ENCODE measurements around the gene EAPP. TPM values are rescaled to one million over a fixed set of nuclear protein-coding genes. Genes with fewer than 3 reads are reported as not detected.

EAPP gene
- total and polyA plus RNA-seq, 2 donors from 2014 or later: 43.3 to 46.0 TPM

DNA sequence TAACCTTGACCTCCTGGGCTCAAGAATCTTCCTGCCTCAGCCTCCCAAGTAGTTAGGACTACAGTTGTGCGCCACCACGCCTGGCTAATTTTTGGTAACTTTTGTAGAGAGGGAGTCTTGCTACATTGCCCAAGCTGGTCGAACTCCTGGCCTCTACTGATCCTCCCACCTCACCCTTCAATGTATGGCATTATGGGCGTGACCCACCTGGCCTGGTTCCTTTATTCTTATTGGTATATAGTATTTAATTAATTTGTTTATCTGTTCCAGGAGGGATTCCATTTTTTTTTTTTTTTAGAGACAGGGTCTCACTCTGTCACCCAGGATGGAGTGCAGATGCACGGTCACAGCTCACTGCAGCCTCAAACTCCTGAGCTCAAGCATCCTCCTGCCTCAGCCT, 40.9 kb upstream of the EAPP start:
- intact Hi-C loops (cut with DNase I): no loop called here
- no peak for FAIRE-seq
- Histone ChIP-seq H3K9ac (ENCODE audit: low read length in 3 of 3) (no peak overlapping the region), H3K27ac (ENCODE audit: low read depth in 2 of 2, low read length in 2 of 2) (no peak overlapping the region), H3K9me3 (ENCODE audit: control insufficient read depth in 2 of 3, insufficient read depth in 1 of 3, low read length in 3 of 3) (no peaks in the 10 kb centered on the region), H3K27me3 (ENCODE audit: control insufficient read depth, insufficient read depth, low read length) (no peaks in the 10 kb centered on the region), H3K4me3 (ENCODE audit: low read length in 3 of 3) (no peak overlapping the region), H3K36me3 (ENCODE audit: control insufficient read depth in 2 of 3, insufficient read depth in 3 of 3, low read length in 3 of 3) (peaks cover 0 to 21% (median 0%) of the 10 kb centered on the region in 3 donors), H3K4me1 (ENCODE audit: control insufficient read depth in 2 of 3, insufficient read depth in 2 of 3, low read depth in 1 of 3, low read length in 3 of 3) (no peaks in the 10 kb centered on the region)
- TF ChIP-seq, protein P1, sequence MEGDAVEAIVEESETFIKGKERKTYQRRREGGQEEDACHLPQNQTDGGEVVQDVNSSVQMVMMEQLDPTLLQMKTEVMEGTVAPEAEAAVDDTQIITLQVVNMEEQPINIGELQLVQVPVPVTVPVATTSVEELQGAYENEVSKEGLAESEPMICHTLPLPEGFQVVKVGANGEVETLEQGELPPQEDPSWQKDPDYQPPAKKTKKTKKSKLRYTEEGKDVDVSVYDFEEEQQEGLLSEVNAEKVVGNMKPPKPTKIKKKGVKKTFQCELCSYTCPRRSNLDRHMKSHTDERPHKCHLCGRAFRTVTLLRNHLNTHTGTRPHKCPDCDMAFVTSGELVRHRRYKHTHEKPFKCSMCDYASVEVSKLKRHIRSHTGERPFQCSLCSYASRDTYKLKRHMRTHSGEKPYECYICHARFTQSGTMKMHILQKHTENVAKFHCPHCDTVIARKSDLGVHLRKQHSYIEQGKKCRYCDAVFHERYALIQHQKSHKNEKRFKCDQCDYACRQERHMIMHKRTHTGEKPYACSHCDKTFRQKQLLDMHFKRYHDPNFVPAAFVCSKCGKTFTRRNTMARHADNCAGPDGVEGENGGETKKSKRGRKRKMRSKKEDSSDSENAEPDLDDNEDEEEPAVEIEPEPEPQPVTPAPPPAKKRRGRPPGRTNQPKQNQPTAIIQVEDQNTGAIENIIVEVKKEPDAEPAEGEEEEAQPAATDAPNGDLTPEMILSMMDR (IDR thresholded peaks at IDR 0.05; ENCODE audit: borderline replicate concordance, extremely low read depth, insufficient read depth): no peak
- DNase-seq: no peak

DNA sequence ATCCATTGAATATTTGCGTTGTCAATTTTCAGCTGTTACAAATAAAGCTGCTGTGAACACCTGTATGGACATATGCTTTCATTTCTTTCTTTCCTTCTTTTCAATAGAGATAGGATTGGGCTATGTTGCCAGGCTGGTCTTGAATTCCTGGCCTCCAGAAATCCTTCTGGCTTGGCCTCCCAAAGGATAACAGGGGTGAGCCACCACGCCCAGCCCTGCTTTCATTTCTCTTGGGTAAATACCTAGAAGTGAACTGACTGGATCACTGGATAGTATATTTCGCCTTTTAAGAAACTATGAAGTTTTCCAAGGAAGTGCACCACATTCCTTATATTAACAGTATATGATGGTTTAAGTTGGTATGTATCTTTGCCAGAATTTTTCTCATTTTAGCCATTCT, 32.3 kb upstream of the EAPP start:
- Histone ChIP-seq H3K27ac (ENCODE audit: low read depth in 2 of 2, low read length in 2 of 2) (no peak overlapping the region), H3K4me3 (ENCODE audit: low read length in 3 of 3) (no peak overlapping the region), H3K4me1 (ENCODE audit: control insufficient read depth in 2 of 3, insufficient read depth in 2 of 3, low read depth in 1 of 3, low read length in 3 of 3) (no peaks in the 10 kb centered on the region), H3K9ac (ENCODE audit: low read length in 3 of 3) (no peak overlapping the region), H3K9me3 (ENCODE audit: control insufficient read depth in 2 of 3, insufficient read depth in 1 of 3, low read length in 3 of 3) (no peaks in the 10 kb centered on the region), H3K27me3 (ENCODE audit: control insufficient read depth, insufficient read depth, low read length) (no peaks in the 10 kb centered on the region), H3K36me3 (ENCODE audit: control insufficient read depth in 2 of 3, insufficient read depth in 3 of 3, low read length in 3 of 3) (peaks cover 0 to 23% (median 9%) of the 10 kb centered on the region in 3 donors)
- intact Hi-C loops (cut with DNase I): no loop called here
- FAIRE-seq: no peak
- TF ChIP-seq, protein P1 (IDR thresholded peaks at IDR 0.05; ENCODE audit: borderline replicate concordance, extremely low read depth, insufficient read depth): no peak
- DNase-seq: no peak

DNA sequence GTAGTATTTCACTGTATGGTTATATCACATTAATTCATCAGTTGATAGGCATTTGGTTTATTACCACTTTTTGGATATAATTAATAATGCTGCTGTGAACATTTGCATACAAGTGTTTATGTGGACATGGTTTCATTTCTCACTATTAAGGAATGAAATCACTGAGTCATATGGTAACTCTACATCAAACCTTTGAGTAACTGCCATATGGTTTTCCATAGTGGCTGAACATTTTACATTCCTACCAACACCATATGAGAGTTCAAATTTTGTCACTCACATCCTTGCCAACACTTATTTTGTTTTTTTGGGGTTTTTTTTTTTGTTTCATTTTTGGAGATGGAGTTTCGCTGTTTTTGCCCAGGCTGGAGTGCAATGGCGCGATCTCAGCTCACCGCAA, 30.2 kb upstream of the EAPP start:
- H3K9me3 ChIP-seq (ENCODE audit: control insufficient read depth in 2 of 3, insufficient read depth in 1 of 3, low read length in 3 of 3): no peaks in the 10 kb centered on the region
- H3K27ac ChIP-seq (ENCODE audit: low read depth in 2 of 2, low read length in 2 of 2): no peak overlapping the region
- intact Hi-C loops (cut with DNase I): no loop called here
- no peaks in the 10 kb centered on the region for H3K4me1 ChIP-seq (ENCODE audit: control insufficient read depth in 2 of 3, insufficient read depth in 2 of 3, low read depth in 1 of 3, low read length in 3 of 3)
- TF ChIP-seq, protein P1 (IDR thresholded peaks at IDR 0.05; ENCODE audit: borderline replicate concordance, extremely low read depth, insufficient read depth): no peak
- FAIRE-seq (no peak), DNase-seq (no peak)
- peaks cover 2 to 24% (median 9%) of the 10 kb centered on the region in 3 donors for H3K36me3 ChIP-seq (ENCODE audit: control insufficient read depth in 2 of 3, insufficient read depth in 3 of 3, low read length in 3 of 3)
- no peak overlapping the region for H3K4me3 ChIP-seq (ENCODE audit: low read length in 3 of 3)
- H3K9ac ChIP-seq (ENCODE audit: low read length in 3 of 3): no peak overlapping the region
- no peaks in the 10 kb centered on the region for H3K27me3 ChIP-seq (ENCODE audit: control insufficient read depth, insufficient read depth, low read length)

DNA sequence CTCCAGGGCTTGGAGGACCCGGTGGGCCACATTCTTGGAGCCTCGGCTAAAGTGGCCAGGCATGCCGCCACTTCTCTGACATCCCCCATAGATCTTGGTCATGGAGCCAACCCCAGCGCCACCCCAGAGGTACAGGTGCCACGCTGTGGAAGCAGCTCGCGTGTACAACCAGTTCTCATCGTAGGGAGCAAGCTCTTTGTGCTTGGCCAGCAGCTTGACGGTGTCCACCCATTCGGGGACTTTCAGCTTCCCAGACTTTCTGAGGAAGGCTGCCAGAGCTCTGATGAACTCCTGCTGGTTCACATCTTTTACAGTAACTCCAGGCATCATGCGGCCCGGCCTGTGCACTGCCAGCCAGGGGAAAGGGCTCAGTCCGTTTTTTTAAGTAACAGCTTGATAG, 29.3 kb upstream of the EAPP start:
- Histone ChIP-seq H3K4me3 (ENCODE audit: low read length in 3 of 3) (no peak overlapping the region), H3K27me3 (ENCODE audit: control insufficient read depth, insufficient read depth, low read length) (no peaks in the 10 kb centered on the region), H3K9ac (ENCODE audit: low read length in 3 of 3) (no peak overlapping the region), H3K9me3 (ENCODE audit: control insufficient read depth in 2 of 3, insufficient read depth in 1 of 3, low read length in 3 of 3) (no peaks in the 10 kb centered on the region), H3K36me3 (ENCODE audit: control insufficient read depth in 2 of 3, insufficient read depth in 3 of 3, low read length in 3 of 3) (peaks cover 2 to 24% (median 9%) of the 10 kb centered on the region in 3 donors), H3K4me1 (ENCODE audit: control insufficient read depth in 2 of 3, insufficient read depth in 2 of 3, low read depth in 1 of 3, low read length in 3 of 3) (no peaks in the 10 kb centered on the region), H3K27ac (ENCODE audit: low read depth in 2 of 2, low read length in 2 of 2) (no peak overlapping the region)
- DNase-seq: no peak
- intact Hi-C loops (cut with DNase I): no loop called here
- TF ChIP-seq, protein P1 (IDR thresholded peaks at IDR 0.05; ENCODE audit: borderline replicate concordance, extremely low read depth, insufficient read depth): no peak
- FAIRE-seq: no peak
